GM21529 (cell line): Measurements from ENCODE around the gene HTR3D.
A peak's percentile ranks its signal among the peaks of the same experiment; 100 is the strongest.
"Not testable (repeated sequence)": the region's sequence is repeated elsewhere in the genome, so short reads cannot be mapped to it uniquely, and the experiment has no call there.

Experiments
- ATAC-seq: cut with Tn5 transposase; IDR thresholded peaks from one replicate; pipeline ENCODE4 v1.9.1; 2021; ENCODE audit not compliant: unreplicated experiment

The HTR3D gene, protein sequence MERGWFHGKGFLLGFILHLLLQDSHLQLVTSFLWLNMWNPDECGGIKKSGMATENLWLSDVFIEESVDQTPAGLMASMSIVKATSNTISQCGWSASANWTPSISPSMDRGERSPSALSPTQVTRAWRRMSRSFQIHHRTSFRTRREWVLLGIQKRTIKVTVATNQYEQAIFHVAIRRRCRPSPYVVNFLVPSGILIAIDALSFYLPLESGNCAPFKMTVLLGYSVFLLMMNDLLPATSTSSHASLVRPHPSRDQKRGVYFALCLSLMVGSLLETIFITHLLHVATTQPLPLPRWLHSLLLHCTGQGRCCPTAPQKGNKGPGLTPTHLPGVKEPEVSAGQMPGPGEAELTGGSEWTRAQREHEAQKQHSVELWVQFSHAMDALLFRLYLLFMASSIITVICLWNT

DNA sequence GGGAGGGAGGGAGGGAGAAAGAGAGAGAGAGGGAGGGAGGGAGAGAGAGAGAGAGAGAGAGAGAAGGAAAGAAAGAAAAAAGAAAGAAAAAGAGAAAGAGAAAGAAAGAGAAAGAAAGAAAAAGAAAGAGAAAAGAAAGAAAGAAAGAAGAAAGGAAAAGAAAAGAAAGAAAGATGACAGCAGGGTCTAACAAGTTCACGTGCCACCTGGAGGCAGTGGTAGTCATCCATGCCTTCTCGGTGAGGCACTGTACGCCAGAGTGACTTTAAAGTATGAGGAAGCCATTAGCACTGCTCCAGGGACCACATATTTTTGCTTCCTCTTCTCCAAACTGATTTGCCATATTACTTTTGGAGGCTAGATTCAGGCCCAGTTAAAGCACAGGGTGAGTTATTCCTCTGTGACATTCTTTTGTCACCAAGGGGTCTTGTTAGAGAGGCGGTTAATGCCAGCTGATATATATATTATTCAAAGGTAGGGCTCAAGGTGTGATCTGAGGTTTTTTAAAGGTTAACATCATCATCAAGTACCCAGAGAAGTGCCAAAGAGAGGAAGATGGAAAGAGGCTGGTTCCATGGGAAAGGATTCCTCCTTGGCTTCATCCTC is at the start of gene HTR3D:
Gene HTR3D, plus strand, starts transcription at position 556 of the 606 bp plus-strand sequence. Its CDS starts 0 bp downstream, at position 556.
- ATAC-seq, result no peak

DNA sequence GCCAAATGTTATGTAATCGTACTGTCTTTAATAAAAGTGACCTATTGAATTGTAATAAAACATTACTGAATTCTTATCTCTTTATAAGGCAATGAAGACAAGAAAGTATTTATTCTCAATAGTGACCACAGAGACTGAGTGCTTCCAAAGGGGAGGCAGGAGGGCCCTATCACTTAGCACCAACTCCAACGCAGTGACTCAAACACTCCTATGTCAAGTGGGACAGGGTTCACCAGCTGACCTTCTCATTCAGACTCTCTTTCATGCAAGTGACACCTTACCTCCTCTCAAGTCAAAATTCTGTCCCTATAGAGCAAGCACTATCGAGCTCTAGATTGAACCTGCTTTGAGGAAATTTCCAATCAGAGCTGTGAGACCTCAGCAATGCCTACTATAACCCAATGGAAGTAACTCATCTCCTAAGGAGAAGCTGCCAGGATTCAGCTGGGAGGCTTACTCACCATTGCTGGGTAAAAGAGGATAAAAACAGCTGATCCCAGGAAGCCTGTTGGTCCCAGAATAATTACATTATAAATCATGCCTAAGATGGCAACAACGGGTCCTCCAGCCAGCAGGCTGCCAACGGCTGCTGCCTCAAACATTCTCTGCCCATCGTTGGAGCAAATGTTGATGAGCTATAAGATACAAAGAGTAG is 49.4 kb upstream of the HTR3D start:
- ATAC-seq, result no peak

DNA sequence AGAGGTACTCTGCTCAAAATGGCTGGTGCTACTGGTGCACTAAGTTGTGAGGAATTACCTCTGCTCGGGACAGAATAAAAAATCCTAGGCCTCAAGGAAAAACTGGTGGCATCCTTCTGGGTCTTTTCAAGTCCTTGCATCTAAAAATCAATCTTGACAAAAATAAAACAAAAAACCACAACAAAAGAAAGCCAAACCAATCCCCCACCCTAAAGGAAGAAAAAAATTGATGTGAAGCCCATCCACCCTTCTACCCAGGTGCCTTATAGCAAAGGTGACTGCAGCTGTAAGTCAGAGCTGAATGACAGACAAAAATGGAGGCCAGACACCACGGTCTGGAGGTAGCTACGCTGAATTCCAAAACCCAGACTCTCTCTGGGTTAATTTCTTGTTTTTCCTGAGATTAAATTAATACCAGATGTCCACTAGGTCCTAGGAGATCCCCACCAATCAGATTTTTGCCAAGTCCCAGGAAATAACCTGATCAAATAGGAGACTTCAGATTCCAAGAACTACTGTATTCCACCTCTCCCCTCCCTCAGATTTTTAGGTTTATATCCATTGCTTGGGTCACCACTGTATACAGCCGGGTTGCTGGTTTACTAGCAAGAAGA is 47.3 kb upstream of the HTR3D start:
- ATAC-seq, result no peak

DNA sequence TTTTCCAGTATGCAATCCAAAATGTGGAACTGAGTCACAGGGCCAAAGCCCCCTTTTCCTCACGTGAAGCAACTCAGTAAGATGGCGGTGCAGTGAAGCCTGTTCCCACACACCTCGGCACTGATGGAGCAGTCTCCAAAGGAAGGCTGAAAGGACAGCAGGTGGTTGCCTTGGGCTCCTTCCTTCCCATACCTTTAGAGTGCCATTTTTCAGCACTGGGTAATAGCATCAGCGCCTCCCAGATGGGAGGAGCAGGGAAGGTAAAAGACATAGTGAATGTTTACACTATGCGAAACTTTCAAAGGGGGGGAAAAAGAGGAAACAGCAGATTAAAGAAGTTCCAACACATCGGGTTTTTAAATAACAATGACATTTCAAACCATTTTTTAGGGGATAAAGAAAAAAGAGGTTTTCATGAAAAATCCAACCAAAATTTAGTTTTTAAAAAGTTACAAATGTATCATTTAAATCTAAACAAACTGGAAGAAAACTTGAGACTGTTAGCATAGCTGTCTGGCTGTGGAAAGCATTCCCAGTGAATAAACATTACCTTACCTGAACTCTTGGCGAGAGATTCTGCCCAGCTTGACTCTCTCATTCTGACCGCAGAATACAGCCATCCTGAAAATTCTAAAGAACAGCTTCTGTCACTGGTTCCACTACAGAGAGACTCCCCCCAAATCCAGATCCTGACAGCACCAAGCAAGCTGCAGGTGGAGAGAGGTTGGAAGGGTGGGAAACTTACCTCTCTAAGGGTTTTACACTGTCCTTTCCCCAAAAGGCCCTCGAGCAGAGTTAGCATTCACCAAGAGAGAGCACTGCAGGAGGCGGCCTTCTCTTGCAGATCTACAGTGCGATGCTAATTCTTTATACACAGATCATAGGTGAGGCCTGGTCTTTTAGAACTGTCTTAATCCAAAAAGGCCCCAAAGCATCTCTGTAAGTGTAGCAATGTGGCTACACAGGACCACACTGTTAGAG is 46.5 kb upstream of the HTR3D start:
- no peak for ATAC-seq

DNA sequence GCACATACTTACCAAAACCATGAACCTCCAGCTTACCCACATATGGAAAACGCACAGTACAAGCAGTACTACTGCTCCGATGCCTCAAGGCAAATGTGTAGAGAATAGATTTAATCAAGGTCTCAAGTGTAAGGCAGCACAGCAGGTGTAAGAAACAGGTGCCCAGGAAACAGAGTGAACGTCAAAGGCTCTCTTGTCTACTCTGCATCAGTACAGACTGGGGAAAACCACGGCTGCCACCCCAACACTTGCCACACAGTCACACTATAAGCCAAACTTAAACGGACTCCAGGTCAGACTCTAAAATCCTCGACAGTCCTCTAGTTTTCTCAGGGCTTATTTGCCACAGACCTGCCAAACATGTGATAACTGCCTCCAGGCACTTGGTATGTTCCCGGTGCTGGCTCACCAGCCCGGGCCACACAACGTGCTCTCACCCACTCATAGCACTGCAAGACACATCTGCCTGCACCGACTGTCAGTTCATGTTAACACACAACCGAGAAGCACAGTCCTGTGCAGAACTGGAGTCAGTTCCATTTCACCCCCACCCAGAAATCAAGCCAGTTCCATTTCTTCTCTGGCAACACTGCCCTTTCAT is 44.4 kb upstream of the HTR3D start:
- ATAC-seq, result no peak

DNA sequence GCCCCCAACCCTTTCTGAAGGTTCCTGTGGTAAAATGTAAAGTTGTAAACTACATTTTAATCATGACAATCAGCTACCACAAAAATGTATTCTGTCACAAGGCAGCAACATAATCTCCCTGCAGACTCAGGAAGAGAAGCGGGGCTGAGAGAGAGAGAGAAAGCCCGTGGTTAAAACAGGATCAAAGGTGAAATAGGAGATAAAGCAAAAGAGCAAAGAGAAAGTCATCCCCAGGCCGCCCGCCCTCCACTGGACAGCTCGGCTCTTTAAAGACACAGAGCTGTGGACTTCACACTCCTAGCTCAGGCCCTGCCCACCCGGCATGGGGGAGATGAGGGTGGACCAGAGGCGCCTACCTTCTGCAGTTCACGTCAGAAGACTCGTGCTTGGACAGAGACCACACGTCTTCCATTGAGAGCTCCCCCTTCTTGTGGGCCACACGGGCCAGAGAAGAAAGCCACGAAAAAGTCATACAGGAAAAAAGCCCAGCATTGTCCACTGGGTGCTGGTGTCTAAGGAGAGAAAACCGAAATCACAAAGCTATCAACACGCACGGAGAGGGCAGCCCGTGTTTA is 43.2 kb upstream of the HTR3D start:
- ATAC-seq, result no peak

DNA sequence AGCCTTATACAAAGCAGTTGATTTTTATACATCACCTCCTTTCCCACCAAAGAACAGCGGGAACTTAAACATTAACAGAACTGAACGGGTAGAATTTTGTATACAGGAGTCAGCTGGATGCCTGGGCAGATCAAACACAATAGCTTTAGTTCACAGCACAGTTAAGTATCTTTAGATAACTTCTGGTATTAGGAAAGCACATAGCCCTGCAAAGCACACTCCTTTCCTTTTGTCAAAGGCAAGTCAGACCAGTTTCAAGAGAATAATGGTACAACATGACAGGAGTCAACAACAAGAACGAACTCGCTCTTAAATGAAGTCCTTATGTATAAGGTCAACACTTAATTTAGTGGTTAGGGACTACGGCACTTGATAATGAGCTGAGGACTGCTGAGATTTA is 40.1 kb upstream of the HTR3D start:
- ATAC-seq, result no peak

DNA sequence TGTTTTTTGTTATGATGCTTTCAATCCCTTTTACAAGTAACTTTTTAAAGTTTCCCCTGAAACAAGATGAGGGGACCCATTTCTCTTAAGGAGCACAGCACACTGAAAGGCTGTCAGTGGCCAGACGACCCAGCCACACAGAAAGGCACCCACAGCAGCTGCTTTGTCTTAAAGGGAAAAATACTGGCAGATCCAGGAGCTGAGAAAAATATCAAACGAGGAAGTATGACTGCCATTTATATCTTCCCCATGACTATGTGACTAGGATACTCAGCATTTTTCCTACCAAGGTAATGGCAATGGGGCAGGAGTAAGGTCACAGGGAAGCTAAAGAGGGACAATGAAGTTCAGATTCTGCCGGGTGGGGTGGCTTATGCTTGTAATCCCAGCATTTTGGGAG is 29.8 kb upstream of the HTR3D start:
- ATAC-seq, result no peak

DNA sequence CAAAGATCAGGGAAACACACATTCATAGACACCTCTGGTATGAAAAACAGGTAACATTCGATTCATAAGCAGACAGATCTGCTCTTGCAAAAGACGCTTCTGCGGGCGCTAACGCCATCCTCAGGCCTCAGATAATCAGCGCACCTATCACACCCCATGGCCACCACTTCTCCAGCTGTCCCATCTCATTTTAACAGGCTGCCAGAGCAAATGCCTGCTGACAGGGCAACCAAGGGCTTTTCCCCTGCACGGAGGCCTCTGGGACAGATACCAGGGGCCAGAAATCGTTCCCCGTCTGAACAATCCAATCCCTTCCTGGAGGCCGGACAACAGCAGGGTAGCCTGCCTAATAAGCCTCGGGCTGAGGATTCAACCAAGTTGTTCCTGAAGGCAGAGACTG is 29.1 kb upstream of the HTR3D start:
- ATAC-seq, result no peak

DNA sequence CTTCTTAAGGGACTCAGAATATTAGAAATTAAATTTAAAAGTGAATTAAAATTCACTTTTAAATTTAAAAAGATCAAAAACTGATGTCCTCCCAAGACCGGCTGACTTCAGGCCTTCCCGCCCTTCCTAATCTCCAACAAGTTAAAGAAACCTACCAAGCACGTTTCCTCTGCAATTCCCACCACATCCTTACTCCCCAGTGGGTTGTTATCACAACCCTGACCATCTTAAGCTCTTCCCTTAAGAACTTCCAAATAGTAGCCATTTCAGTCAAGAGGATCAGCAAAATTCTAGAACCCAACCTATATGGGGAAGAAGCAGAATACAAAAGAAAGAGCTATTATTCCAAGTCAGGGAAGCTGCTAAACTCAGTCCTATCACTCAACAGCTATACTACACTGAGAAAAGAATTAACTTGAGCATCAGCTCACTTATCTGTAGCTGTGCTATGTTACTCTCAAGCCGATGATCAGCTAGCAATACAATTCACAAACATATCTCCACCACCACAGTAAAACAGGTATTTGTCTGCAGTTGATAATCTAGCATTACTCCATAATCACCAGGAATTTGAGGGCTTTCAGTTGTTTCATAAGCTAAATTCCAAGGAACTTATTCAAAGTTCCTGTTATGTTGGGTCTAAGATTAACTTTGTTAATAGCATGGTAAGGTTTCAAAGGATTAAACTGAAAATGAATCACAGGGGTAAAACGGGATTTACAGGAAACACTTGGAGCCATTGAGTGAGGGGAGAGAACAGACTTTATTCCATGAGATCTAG is 28.2 kb upstream of the HTR3D start:
- no peak for ATAC-seq

DNA sequence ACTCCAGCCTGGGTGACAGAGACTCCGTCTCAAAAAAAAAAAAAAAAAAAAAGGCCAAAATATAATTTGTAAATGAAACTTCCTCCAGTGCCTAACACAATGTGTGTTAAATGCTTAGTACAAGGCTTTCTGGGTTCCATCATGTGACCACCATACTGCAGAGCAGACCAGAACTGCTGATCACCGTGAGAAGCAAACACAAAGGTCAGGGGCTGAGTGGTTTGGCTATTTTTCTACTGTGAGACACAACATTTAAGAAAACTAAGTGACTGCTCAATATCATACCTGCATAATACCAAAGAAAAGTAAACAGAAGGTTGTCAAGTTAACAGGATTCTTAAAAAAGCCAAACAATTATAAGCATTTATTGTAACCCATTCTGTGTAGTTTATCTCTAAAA is 27.1 kb upstream of the HTR3D start:
- no peak for ATAC-seq

DNA sequence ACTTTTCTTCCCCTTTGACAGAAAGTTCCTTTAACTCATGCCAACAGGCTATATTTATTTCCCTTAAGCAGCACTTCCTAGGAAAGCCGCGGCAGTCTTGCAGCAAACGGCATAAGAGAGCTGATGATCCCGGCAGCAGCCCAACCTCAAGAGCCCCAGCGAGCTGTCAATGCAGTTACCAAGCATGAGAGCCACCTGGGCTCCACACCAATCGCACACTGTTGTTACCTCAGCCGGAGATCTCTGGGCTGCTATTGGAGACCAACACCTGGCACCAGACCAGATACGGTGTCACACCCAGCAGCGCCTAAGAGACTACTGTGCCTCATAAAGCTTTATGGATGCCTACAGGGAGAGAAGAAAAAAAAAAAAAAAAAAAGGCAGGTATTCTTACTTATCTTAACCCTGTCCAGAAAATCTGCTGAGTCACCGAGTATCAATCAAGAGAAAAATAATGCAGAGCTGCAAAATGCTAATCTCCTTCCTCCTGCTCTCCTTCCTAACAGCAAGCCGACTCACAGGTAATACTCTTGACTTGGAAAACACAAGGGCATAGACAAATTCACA is 25.5 kb upstream of the HTR3D start:
- peak; percentile 75 for ATAC-seq

DNA sequence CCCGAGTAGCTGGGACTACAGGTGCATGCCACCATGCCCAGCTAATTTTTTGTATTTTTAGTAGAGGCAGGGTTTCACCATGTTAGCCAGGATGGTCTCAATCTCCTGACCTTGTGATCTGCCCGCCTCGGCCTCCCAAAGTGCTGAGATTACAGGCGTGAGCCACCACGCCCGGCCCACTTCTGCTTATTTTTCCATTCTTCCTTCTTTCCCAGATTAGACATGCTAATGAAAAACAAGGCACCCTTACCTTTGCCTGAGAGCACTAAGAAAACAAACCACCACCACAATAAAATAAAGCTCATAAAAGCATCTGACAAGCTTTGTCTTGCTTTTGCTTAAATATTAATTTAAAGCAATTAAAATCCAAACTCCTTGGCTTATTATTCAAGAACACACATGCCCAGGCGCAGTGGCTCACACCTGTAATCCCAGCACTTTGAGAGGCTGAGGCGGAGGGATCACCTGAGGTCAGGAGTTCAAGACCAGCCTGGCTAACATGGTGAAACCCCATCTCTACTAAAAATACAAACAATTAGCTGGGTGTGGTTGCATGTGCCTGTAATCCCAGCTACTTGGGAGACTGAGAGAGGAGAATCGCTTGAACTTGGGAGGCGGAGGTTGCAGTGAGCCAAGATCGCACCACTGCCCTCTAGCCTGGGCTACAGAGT is 24.3 kb upstream of the HTR3D start:
- not testable (repeated sequence) for ATAC-seq

DNA sequence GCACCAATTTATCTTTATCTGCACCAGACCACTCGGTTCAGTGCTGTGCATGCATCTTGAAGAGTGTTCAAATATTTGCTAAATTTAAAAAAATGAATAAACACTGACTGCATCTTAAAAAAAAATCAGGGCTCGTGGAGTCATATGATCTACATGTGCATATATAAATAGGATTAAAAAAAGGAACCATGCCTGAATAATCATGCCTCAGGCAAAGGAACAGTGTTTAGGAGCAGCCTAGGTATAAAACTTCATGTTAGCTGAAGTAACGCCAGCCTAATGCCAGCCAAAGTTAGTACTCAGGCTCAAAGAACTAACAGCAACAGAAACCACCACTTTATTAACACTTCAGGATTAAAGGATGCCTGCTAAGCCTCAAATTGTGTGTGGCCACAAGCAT is 23.4 kb upstream of the HTR3D start:
- no peak for ATAC-seq

DNA sequence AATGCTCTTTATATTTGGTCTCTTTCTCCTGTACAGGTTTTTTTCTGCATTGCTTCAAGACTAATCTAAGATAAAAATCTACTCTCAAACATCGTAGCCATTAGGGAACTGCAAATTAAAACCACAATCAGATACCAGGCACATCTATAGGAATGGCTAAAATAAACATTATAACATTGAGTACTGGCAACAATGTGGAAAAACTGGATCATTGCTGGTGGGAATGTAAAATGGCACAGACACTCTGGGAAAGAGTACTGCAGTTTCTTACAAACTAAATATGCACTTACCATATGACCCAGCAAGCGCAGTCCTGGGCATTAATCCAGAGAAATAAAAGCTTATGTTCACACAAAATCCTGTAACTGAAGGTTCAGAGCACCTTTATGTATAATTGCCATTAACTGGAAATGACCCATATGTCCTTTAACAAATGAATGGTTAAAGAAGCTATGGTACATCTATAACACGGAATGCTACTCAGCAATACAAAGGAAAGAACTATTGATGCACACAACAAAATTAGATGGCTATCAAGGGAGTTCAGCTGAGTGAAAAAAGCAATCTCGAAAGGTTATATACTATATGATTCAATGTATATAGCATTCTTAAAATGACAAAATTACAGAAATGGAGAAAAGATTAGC is 20.2 kb upstream of the HTR3D start:
- ATAC-seq, result no peak

DNA sequence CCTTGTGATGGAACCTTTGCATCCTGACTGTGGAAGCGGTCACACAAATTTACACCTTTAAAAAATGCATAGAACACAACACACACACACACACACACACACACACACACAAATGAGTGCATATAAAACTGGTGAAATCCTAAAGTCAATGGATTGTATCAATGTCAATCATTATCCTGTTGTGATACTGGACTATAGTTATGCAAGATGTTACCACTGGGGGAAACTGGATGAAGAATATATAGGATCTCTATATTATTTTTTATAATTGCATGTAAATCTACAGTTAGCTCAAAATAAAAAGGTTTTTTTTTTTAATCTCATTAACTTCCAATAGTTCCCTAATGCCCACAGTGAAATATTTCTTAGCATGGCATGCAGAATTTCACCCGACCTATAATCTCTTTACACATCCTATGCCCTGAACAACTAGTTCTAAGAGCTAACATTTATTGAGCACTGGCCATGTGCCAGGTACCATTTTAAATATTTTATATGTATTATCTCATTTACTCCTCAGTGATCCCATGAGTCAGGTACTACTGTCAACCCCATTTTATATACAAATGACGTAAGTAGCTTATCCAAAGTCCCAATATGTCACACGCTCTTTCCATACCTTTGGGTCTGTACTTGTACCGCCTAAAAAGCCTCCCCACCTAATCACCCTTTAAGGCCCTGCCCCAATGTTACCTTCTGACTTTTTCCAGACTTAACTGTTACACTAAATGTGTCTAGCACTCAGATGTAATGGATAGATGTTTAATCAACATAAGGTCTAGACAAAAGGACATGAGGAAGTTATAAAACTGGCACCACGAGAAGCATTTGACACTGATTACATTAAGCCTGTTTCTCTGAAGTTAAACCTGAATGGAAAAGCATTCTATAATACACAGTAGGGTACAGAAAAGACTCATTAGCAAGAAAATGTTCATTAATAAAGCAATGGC is 19.3 kb upstream of the HTR3D start:
- ATAC-seq, result no peak
